Nephron progenitor cell (in vitro differentiated cells): ENCODE data around the gene GANC.

Experiments
- DNase-seq: peaks from one replicate; pipeline ENCODE4 v3.0.0; 2021
- H3K27ac Mint-ChIP-seq: 2 replicates; pipeline ENCODE4 v1.8.0; 2021; ENCODE audit warnings: mild to moderate bottlenecking, moderate library complexity, mixed read lengths
- H3K27me3 Mint-ChIP-seq: 2 replicates; pipeline ENCODE4 v1.8.0; 2021; ENCODE audit warnings: mild to moderate bottlenecking, low read depth, mixed read lengths; ENCODE audit not compliant: poor library complexity
- H3K36me3 Mint-ChIP-seq: 2 replicates; pipeline ENCODE4 v1.8.0; 2021; ENCODE audit warnings: low read depth, mixed read lengths
- H3K4me1 Mint-ChIP-seq: 2 replicates; pipeline ENCODE4 v1.8.0; 2021; ENCODE audit warnings: mixed read lengths
- H3K4me3 Mint-ChIP-seq: 2 replicates; pipeline ENCODE4 v1.8.0; 2021; ENCODE audit warnings: mild to moderate bottlenecking, moderate library complexity, mixed read lengths
- H3K9me3 Mint-ChIP-seq: 2 replicates; pipeline ENCODE4 v1.8.0; 2021; ENCODE audit warnings: mild to moderate bottlenecking, moderate library complexity, mixed read lengths
- CTCF ChIP-seq: fragments of 200-600 bp; sonication (generic); IDR thresholded peaks from 2 replicates; pipeline ENCODE4 v1.5.0; 2021; ENCODE audit warnings: antibody characterized with exemption

The GANC gene

GRCh38 chr15:42338500-42338899 lies 65.5 kb downstream of the GANC start:
- DNase-seq: no peak
- no peak overlapping the region for H3K4me3 Mint-ChIP-seq
- peaks cover 14% of the 10 kb centered on the region for H3K36me3 Mint-ChIP-seq
- H3K9me3 Mint-ChIP-seq: peaks cover 30% of the 10 kb centered on the region
- no peak for TF ChIP-seq CTCF
- H3K4me1 Mint-ChIP-seq: no peaks in the 10 kb centered on the region
- H3K27ac Mint-ChIP-seq: peak overlapping the region; percentile 1
- peaks cover 4% of the 10 kb centered on the region for H3K27me3 Mint-ChIP-seq

GRCh38 chr15:42343596-42344232 lies 70.7 kb downstream of the GANC start:
- Mint-ChIP-seq H3K36me3 (peaks cover 4% of the 10 kb centered on the region), H3K27ac (no peak overlapping the region), H3K9me3 (no peaks in the 10 kb centered on the region), H3K27me3 (peaks cover 7% of the 10 kb centered on the region), H3K4me1 (no peaks in the 10 kb centered on the region), H3K4me3 (no peak overlapping the region)
- no peak for DNase-seq
- TF ChIP-seq CTCF: no peak

GRCh38 chr15:42344763-42345162 lies 71.8 kb downstream of the GANC start:
- Mint-ChIP-seq H3K4me1 (no peaks in the 10 kb centered on the region), H3K9me3 (no peaks in the 10 kb centered on the region), H3K36me3 (peaks cover 4% of the 10 kb centered on the region), H3K27me3 (peaks cover 7% of the 10 kb centered on the region), H3K4me3 (no peak overlapping the region), H3K27ac (no peak overlapping the region)
- TF ChIP-seq CTCF: no peak
- no peak for DNase-seq

- peaks cover 4% of the 10 kb centered on the region for H3K36me3 Mint-ChIP-seq
- no peaks in the 10 kb centered on the region for H3K9me3 Mint-ChIP-seq
- no peak overlapping the region for H3K27ac Mint-ChIP-seq
- H3K4me3 Mint-ChIP-seq: no peak overlapping the region
- peaks cover 7% of the 10 kb centered on the region for H3K27me3 Mint-ChIP-seq
- no peak for DNase-seq
- no peak for TF ChIP-seq CTCF
- H3K4me1 Mint-ChIP-seq: no peaks in the 10 kb centered on the region
Measured at GRCh38 chr15:42345504-42345903, 72.5 kb downstream of the GANC start.

- H3K9me3 Mint-ChIP-seq: no peaks in the 10 kb centered on the region
- no peaks in the 10 kb centered on the region for H3K4me1 Mint-ChIP-seq
- TF ChIP-seq CTCF: no peak
- H3K27ac Mint-ChIP-seq: no peak overlapping the region
- peaks cover 3% of the 10 kb centered on the region for H3K27me3 Mint-ChIP-seq
- no peak for DNase-seq
- H3K36me3 Mint-ChIP-seq: peaks cover 12% of the 10 kb centered on the region
- no peak overlapping the region for H3K4me3 Mint-ChIP-seq
Measured at GRCh38 chr15:42348083-42348482, 75.1 kb downstream of the GANC start.

GRCh38 chr15:42349186-42349585 lies 76.2 kb downstream of the GANC start:
- no peak for TF ChIP-seq CTCF
- no peaks in the 10 kb centered on the region for H3K9me3 Mint-ChIP-seq
- H3K4me1 Mint-ChIP-seq: no peaks in the 10 kb centered on the region
- no peak for DNase-seq
- peaks cover 3% of the 10 kb centered on the region for H3K27me3 Mint-ChIP-seq
- no peak overlapping the region for H3K27ac Mint-ChIP-seq
- no peak overlapping the region for H3K4me3 Mint-ChIP-seq
- peaks cover 8% of the 10 kb centered on the region for H3K36me3 Mint-ChIP-seq
